Activated CD4-positive, alpha-beta T cell treated with anti-CD3 and anti-CD28 coated beads, Interleukin-2, amount 50 U/mL, for 1 hour (primary cell): ENCODE measurements around the gene GOSR1.
"Not testable (repeated sequence)": the region's sequence is repeated elsewhere in the genome, so short reads cannot be mapped to it uniquely, and the experiment has no call there.

Experiments
- DNase-seq: peaks from one replicate; pipeline ENCODE4 v3.0.0-alpha.2; 2020

GOSR1 gene

DNA sequence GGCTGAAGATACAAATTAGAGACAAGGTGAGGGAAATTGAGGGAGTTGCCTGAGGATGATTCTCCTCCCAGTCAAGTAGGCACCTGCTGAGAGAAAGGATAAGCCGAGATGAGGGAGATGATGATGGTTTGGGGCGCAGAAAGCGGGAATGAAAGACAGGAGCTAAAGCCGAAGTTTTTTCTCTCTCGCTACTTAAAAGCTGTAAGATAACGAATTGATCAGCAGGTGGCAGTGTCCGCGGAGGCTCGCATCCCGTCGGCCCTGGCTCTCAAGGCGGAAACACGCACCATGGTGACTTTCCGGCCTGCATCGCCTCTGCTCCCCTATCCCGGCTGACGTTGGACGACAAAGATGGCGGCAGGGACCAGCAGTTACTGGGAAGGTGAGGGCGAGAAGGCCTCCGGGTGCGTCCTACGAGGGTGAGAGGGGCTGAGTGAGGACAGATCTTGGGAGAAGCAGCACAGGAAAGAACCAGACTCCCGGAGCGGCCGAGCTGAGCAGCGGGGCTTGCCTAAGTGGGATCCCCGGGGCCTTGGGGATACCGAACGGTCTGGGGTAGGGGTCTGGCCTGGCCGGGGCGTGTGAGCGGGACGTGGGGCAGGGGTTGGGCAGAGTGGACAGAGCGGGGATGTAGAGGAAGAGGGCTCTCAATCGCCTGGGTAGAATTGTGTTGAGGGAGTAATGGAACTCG lies at the start of gene GOSR1:
GOSR1 (plus strand) TSS at position 326 of the 691 bp plus-strand sequence; CDS start at position 352, 26 bp downstream.
- DNase-seq = peak; percentile 90

DNA sequence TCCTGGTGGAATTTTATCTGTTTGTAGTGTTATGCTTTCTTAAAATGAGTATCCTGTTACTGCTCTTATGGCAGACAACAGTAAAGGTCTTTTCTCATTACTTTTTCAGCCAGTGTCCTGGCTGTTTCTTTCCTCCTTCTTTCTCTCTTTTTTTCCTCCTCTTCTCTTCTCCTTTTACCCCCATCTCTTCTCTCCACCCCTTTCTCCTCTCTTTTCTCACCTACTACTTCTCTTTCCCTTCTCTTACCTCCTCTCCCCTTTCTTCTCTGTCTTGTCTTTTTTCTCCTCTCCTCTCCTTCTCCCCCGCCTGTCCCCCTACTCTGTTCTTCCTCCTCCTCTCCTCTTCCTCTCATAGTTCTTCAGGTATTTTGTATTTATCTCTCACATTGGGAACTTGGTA lies 49.6 kb upstream of the GOSR1 start:
- DNase-seq = no peak

DNA sequence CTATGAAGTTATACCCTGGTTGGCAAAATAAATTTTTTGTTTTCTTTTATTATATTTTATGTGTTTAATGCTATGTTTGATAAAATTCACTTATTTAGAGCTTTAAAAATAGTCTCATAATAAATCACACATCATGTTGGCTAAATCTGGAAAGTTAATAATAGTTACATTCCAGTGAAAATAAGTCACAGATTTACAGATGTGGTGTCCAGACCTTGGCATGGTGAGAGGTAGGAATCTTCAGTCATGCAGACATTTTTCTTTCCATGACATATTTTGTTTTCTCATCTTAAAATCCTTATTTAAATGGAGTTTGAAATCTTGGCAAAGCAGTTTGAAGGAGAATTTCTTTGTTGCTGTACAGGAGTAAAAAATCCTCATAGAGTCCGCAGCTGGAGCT lies 48.1 kb upstream of the GOSR1 start:
- no peak for DNase-seq

DNA sequence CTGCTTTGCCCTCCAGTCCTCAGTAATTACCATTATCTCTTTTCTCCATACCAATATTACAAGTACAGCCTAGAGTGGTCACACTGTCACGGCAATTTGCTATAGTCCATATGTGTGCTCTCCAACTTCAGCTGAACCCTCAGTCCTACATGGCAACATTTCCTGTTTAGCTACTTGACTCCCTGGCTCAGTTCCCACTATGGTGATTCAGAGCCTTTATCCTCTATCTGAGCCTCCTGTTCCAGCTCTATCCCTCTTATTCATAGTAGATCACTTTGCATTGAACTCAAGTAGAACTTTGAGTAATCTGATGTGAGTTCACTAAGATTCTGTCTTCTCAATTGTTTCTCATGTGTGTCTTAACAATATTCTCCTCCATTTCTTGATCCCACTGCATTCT lies 43.7 kb upstream of the GOSR1 start:
- no peak for DNase-seq

DNA sequence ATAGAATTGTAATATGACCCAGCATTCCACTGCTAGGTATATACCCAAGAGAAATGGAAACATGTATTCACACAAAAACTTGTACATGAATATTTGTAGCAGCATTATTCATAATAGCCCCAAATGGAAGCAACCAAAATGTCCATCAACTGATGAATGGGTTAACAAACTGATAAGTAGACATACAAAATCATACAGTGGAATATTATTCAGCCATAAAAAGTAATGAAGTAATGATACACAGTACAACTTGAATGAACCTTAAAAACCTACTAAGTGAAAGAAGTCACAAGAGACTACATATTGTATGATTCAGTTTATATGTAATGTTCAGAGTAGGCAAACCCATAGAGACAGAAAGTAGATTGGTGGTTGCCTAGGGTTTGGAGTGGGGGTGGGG lies 40.5 kb upstream of the GOSR1 start:
- DNase-seq = no peak

DNA sequence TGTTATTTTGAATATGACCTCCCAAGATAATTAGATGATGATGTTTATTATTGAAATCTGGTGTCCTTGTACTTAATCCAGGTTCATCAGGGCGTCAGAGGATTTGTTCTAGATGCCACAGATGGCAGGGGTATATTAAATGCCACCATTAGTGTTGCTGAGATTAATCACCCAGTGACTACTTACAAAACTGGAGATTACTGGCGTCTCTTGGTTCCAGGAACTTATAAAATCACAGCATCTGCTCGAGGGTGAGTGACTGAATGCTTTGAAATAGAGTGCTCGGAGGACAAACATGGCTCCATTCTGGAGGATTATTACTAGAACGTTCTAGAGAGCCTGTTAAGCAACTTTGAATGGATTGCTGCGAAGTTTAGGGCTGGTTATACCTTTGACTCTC lies 33.5 kb upstream of the GOSR1 start:
- DNase-seq = no peak

DNA sequence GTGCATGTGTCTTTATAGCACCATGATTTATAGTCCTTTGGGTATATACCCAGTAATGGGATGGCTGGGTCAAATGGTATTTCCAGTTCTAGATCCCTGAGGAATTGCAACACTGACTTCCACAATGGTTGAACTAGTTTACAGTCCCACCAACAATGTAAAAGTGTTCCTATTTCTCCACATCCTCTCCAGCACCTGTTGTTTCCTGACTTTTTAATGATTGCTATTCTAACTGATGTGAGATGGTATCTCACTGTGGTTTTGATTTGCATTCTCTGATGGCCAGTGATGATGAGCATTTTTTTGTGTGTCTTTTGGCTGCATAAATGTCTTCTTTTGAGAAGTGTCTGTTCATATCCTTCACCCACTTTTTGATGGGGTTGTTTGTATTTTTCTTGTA lies 30.6 kb upstream of the GOSR1 start:
- not testable (repeated sequence) for DNase-seq

DNA sequence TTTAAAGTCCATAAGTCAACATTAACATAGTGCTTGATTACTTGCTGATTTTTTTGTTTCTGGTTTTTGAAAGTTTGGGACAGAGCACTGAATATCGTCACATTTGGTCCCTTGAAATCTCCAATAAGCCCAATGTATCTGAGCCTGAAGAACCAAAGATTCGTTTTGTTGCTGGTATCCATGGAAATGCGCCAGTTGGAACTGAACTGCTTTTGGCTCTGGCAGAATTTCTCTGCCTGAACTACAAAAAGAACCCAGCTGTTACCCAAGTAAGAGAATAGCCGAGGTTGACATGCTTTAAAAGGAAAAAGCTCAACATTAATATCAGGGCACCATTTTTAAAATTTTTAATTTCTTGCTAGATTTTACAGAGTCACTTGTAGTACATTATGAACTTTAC lies 27.7 kb upstream of the GOSR1 start:
- no peak for DNase-seq

DNA sequence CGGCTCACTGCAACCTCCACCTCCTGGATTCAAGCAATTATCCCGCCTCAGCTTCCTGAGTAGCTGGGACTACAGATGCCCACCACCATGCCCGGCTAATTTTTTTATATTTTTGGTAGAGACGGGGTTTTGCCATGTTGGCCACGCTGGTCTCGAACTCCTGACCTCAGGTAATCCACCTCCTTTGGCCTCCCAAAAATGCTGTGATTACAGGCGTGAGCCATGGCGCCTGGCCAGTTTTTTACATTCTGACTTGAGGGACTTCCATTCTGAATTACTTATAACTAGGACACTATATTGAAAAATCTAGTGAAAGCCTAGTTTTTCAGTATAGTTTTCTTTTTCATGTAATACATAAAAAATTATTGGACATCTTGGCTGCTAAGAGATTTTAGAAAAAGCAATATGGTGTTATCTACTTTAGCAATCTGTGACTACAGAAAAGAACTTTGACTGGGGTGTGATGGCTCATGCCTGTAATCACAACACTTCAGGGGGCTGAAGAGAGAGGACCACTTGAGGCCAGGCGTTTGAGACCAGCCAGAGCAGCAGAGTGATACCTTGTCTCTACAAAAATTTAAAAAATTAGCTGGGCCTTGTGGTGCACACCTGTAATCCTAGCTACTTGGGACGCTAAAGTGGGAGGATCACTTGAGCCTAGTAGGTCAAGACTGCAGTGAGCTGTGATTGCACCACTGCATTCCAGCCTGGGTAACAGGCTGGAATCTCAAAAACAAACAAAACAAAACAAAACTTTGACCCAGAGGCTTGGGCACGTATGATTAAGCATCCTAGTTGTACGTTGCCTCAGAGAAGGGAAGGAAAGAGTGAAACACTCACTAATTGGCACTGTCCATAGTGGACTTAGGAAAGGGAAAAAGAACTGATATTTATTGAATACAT lies 26.8 kb upstream of the GOSR1 start:
- DNase-seq = no peak

DNA sequence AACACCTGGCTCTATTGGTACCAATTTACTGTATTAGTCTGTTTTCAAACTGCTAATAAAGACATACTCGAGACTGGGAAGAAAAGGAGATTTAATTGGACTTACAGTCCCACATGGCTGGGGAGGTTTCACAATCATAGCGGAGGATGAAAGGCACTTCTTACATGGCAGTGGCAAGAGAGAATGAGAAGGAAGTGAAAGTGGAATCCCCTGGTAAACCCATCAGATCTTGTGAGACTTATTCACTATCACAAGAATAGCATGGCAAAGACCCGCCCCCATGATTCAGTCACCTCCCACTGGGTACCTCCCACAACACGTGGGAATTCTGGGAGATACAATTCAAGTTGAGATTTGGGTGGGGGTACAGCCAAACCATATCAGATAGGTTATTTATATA lies 22.6 kb upstream of the GOSR1 start:
- DNase-seq = no peak

DNA sequence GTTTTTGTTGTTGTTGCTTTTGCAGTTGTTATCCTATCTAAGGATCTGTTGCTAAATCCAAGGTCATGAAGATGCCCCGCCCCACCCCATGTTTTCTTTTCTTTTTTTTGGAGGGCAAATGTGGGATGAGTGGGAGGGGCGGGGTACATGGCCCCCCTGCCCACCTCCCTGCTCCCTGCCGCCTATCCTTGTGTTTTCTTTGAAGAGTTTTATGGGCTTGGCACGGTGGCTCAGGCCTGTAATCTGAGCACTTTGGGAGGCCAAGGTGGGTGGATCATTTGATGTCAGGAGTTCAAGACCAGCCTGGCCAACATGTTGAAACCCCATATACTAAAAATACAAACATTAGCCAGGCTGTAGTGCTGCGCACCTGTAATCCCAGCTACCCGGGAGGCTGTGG lies 18.8 kb upstream of the GOSR1 start:
- no peak for DNase-seq

DNA sequence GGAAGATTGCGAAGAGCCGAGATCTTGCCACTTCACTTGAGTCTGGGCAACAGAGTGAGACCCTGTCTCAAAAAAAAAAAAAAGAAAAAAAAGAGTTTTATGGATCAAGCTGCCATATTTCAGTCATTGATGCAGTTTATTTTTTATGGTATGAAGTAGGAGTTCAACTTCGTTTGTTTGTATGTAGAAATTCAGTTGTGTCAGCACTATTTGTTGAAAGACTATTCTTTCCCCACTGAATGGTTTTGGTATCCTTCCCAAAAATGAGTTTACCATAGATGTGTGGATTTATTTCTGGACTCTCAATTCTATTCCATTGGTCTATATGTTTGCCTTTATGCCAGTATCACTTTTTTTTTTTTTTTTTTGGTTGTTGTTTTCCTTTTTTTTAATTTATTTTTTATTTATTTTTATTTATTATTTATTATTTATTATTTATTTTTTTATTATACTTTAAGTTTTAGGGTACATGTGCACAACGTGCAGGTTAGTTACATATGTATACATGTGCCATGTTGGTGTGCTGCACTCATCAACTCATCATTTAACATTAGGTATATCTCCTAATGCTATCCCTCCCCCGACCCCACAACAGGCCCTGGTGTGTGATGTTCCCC lies 18.3 kb upstream of the GOSR1 start:
- DNase-seq = not testable (repeated sequence)

DNA sequence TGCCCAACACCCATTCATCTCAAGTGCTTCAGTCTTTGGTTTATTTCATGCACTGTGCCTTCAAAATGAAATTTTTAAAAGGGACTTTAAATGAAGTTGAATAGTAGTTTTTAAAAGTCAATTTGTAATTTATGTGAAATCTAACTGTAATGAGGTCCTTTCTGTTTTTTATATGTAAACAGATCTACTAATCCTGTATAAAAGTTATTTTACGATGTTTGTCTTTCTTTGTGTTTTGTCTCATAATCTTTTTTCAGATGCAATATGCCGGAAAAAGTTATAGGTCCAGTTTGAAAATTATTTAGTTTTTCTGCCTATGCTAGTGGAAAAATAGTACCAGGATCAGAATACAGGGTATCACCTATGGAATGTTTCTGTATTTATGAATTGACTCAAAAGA lies 8.7 kb upstream of the GOSR1 start:
- no peak for DNase-seq

DNA sequence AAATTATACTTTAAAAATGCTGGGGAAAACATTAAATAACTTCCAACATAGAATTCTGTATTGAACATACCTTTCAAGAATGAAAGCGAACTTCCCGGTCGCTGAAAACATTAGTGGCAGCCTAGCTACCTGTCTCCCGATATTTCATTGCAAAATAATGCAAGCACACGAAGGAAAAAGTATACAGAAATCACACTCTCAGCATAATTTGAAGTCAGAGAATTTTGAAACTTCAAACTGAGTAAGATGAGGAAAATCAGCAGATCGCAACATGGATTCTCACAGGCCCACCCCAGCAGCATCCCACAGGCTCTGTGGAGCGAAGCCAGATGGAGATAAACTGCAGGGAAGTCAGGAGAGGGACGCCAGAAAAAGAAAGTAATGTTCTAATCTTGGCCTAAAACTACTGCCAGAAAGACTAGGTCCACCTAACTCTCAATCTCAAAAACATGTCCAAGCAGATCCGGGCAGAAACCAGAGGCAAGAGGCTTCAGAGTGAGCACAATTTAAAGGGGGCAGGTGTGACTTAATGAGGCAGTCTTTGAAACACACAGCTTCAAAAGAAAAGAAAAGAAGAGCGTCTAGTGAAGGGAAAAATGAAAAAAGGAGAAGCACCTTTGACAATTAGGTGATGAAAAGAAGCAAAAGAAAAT lies 4.8 kb upstream of the GOSR1 start:
- no peak for DNase-seq

DNA sequence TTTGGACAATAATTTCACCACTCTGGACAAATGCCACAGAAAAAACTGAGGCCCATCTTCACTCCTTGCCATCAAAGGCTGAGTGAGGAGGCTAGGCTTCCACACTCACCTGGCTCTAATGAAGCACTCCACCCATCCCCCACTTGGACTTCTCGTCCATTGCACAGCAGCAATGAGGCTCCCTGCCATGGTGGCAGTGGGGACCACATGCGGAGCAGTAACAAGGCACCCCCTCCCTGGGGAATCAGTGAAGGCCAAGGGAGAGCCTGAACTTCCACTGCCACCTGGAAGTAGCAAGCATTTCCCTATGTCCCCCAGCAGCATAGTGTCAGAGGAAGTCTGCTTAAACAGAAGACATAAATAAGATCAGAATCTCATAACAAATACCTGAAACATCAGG lies 2.0 kb upstream of the GOSR1 start:
- no peak for DNase-seq

DNA sequence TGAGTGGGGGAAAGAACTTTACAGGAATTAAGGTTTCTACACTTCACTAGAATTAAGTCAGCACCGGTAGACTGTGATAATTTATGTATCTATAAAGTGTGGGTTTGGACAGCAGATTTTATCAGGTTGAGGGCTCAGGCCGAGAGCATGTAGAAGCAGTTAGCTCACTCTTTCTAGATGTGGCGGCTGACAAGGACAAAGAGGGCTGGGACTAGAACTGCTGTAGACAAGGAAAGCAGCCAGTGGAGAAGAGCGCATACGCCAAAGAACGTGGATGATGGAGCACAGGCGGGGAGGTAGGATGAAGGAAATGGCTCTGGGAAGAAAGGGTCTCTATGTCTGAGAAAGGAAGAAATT lies 504 bp upstream of the GOSR1 start:
- DNase-seq = peak; percentile 6

DNA sequence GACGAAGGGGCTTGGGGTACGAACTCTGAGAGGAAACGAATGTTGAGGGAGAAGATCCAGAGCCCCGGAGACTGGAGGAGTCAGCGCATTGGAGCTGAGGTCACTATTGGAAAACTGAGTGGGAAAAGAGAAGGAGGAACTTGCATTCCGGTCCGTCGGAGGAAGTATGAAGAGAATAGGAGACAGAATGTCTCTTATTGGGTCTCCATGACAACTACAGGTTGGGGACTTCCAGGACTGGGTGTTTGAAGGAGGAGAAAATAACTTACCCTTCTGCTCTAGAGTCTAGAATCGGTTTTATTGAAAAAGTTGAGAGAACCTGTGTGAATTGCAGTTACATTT lies 537 bp downstream of the GOSR1 start:
- no peak for DNase-seq

DNA sequence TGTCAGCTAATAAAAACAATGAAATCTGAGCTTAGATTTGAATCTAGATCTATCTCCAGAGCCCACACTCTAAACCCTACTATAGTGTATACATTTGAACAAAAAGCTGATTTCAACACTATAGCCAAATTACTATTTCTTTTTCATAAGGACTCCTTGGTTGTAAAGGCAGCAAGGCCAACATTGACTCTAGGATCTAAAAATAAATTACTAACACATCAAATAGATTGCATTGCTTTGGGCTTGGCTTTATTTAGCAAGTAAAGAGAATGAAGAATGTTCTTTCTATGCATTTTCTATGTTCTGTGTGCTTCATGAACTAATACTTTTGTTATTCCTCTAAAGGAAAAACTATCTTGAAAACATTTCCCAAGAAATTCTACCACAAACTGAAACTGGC lies 5.3 kb downstream of the GOSR1 start:
- DNase-seq = no peak

DNA sequence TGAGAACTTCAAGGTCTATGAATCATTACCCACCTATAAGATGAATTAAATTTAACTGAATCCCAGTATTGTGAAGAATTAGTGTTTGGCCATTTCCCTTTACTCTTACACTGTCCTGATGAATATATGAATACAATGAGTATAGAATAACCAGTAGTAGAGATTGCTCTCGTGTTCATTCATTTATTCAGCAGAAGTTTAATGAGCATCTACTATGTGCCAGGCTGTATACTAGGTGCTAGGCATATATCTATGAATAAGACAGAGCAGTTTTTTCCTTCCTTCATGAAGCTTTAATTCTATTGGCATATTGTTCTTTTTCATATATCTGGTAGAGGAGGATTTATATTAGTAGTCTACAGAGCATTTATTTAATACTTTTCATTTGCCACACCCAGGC lies 6.0 kb downstream of the GOSR1 start:
- no peak for DNase-seq

DNA sequence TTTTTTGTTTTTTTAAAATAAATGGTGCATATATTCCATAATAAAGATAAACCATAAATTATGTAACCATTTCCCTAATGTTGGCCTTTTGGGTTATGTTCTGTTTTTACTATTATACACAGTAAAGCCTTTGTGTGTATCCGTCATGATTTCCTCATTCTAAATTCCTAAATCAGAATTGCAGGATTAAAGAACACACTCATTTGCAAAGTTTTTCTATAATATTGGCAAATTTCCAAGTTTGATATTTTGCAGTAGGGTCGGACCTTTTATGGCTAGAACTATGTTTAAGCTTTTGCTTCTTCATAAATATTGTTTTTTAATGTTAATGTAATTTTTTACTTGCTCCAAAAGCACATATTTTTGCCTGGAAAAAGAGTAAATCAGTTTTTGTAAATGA lies 16.6 kb downstream of the GOSR1 start:
- DNase-seq = no peak

DNA sequence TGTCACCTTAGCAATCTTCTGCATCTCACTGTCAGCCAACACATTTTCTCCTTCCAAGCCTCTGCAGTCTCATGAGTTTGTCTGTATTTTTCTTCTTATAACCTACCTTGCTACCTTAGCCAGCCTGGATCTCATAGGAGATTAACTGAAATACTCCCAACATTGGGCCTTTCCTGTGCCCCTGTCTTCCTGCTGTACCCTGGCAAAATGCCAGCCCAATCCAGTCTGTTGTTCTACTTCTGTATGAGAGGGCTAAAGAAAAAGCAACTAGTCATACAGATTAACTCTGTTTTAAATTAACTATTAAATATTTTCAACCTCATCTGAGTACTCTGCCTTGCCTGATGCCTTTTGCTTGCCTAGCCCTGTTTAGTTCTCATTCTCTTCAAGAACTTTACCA lies 18.4 kb downstream of the GOSR1 start:
- DNase-seq = no peak

DNA sequence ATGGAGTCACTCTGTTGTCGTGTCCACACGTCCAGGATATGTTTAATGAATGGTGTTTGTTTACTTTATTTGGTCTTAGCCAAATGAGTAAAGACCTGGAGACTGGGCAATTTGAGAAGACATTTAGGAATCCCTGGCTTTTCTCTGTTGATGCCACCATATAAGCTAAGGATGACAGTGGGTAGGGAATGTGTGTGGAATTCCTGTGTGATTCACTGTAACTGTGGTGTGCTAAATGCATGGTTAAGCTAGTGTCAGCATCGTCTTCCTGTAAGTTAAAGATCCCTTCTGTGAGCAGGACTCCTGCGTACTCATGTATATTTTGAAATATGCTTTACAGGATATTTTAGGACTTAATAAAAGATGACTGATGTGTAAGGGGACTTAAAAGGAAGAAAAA lies 26.4 kb downstream of the GOSR1 start:
- no peak for DNase-seq

DNA sequence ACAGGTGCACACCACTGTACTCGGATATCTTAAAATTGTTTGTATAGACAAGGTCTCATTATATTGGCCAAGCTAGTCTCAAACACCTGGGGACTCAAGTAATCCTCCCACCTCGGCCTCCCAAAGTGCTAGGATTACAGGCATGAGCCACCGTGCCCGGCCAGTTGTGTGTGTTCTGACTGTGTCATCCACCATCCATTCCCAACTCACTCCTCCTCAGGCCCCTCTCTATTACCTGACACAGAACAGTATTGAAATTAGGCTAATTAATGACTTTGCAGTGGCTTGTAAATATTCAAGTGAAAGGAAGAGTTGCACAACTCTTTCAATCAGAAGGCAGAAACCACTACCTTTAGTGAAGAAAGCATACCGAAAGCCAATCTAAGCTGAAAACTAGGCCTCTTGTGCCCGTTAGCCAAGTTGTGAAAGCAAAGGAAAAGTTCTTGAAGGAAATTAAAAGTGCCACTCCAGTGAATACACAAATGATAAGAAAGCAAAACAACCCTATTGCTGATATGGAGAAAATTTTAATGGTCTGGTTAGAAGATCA lies 28.7 kb downstream of the GOSR1 start:
- DNase-seq = no peak
